ENCODE measurements around the gene CACNG3. TPM values are rescaled to one million over a fixed set of nuclear protein-coding genes. Genes with fewer than 3 reads are reported as not detected.

Gene CACNG3
- total RNA-seq, 1 experiment from 2014 or later, result not detected

- no TSS peak for BruUV-seq (replicated peaks)
- no peak for ATAC-seq
- H3K9ac ChIP-seq (ENCODE audit: low read length), result no peak overlapping the region
Observed at GRCh38 chr16:24359490-24359889, 103.4 kb downstream of the CACNG3 start.

GRCh38 chr16:24360936-24361335 is 104.8 kb downstream of the CACNG3 start:
- H3F3A ChIP-seq (ENCODE audit: low read length, unreplicated experiment), result no peaks in the 10 kb centered on the region
- no peak overlapping the region for H3K9ac ChIP-seq (ENCODE audit: low read length)
- DNase-seq (no peak), ATAC-seq (no peak)
- ChIA-PET POLR2A (ENCODE audit: unreplicated experiment) (no interaction called here), CTCF (no interaction called here)
- no peak overlapping the region for H2AFZ ChIP-seq (ENCODE audit: low read length)
- H3K9me3 ChIP-seq (ENCODE audit: low read length), result no peaks in the 10 kb centered on the region
- H3K9me2 ChIP-seq (replicated peaks; ENCODE audit: low read length), result no peaks in the 10 kb centered on the region
- peaks cover 39% of the 10 kb centered on the region for H3K27me3 ChIP-seq (ENCODE audit: low read length)
- no peaks in the 10 kb centered on the region for H3K79me2 ChIP-seq (ENCODE audit: low read length)
- TF ChIP-seq EZH2phosphoT487 (IDR thresholded peaks at IDR 0.05; ENCODE audit: borderline replicate concordance, low read length) (no peak), CTCF (conservative IDR thresholded peaks at IDR 0.05; ENCODE audit: low read depth, low read length) (no peak), EZH2 (IDR thresholded peaks at IDR 0.05; ENCODE audit: low read length, unreplicated experiment) (no peak)
- H4K20me1 ChIP-seq (ENCODE audit: low read length), result no peaks in the 10 kb centered on the region
- intact Hi-C loops (cut with micrococcal nuclease), result no loop called here
- no peaks in the 10 kb centered on the region for H3K4me1 ChIP-seq (ENCODE audit: insufficient read depth, low read length)
- no TSS peak for BruUV-seq (replicated peaks)
- no peak overlapping the region for H3K4me3 ChIP-seq (ENCODE audit: low read length)
- H3K4me2 ChIP-seq (ENCODE audit: low read length), result no peak overlapping the region
- H3K36me3 ChIP-seq (ENCODE audit: low read depth, low read length), result no peaks in the 10 kb centered on the region
- no peak overlapping the region for H3K27ac ChIP-seq (ENCODE audit: low read length)

More at GRCh38 chr16:24359490-24359889, 103.4 kb downstream of the CACNG3 start:
- no peaks in the 10 kb centered on the region for H4K20me1 ChIP-seq (ENCODE audit: low read length)
- no peak overlapping the region for H3K27ac ChIP-seq (ENCODE audit: low read length)
- no peaks in the 10 kb centered on the region for H3F3A ChIP-seq (ENCODE audit: low read length, unreplicated experiment)
- H3K9me3 ChIP-seq (ENCODE audit: low read length), result no peaks in the 10 kb centered on the region
- no peak for TF ChIP-seq EZH2phosphoT487 (IDR thresholded peaks at IDR 0.05; ENCODE audit: borderline replicate concordance, low read length)
- no peak for TF ChIP-seq EZH2 (IDR thresholded peaks at IDR 0.05; ENCODE audit: low read length, unreplicated experiment)
- no peak for TF ChIP-seq CTCF (conservative IDR thresholded peaks at IDR 0.05; ENCODE audit: low read depth, low read length)
- no peaks in the 10 kb centered on the region for H3K36me3 ChIP-seq (ENCODE audit: low read depth, low read length)
- intact Hi-C loops (cut with micrococcal nuclease), result no loop called here
- H3K4me2 ChIP-seq (ENCODE audit: low read length), result no peak overlapping the region
- CTCF ChIA-PET, result no interaction called here
- no peak for DNase-seq
- H3K4me3 ChIP-seq (ENCODE audit: low read length), result no peak overlapping the region
- no peaks in the 10 kb centered on the region for H3K4me1 ChIP-seq (ENCODE audit: insufficient read depth, low read length)
- POLR2A ChIA-PET (ENCODE audit: unreplicated experiment), result no interaction called here
- no peaks in the 10 kb centered on the region for H3K79me2 ChIP-seq (ENCODE audit: low read length)
- H2AFZ ChIP-seq (ENCODE audit: low read length), result no peak overlapping the region
- peaks cover 24% of the 10 kb centered on the region for H3K27me3 ChIP-seq (ENCODE audit: low read length)
- H3K9me2 ChIP-seq (replicated peaks; ENCODE audit: low read length), result no peaks in the 10 kb centered on the region

GRCh38 chr16:24364596-24364995 is 108.5 kb downstream of the CACNG3 start:
- no peaks in the 10 kb centered on the region for H3K36me3 ChIP-seq (ENCODE audit: low read depth, low read length)
- no peak overlapping the region for H3K4me2 ChIP-seq (ENCODE audit: low read length)
- ChIA-PET POLR2A (ENCODE audit: unreplicated experiment) (no interaction called here), CTCF (no interaction called here)
- no peaks in the 10 kb centered on the region for H4K20me1 ChIP-seq (ENCODE audit: low read length)
- no peak for DNase-seq
- BruUV-seq (replicated peaks), result no TSS peak
- H3F3A ChIP-seq (ENCODE audit: low read length, unreplicated experiment), result no peaks in the 10 kb centered on the region
- H3K9me2 ChIP-seq (replicated peaks; ENCODE audit: low read length), result no peaks in the 10 kb centered on the region
- H3K4me1 ChIP-seq (ENCODE audit: insufficient read depth, low read length), result no peaks in the 10 kb centered on the region
- H3K27me3 ChIP-seq (ENCODE audit: low read length), result peaks cover 47% of the 10 kb centered on the region
- no peak overlapping the region for H3K27ac ChIP-seq (ENCODE audit: low read length)
- no peak for ATAC-seq
- no peak overlapping the region for H3K4me3 ChIP-seq (ENCODE audit: low read length)
- no peak overlapping the region for H2AFZ ChIP-seq (ENCODE audit: low read length)
- no peaks in the 10 kb centered on the region for H3K79me2 ChIP-seq (ENCODE audit: low read length)
- no peak for TF ChIP-seq EZH2 (IDR thresholded peaks at IDR 0.05; ENCODE audit: low read length, unreplicated experiment)
- no peak for TF ChIP-seq EZH2phosphoT487 (IDR thresholded peaks at IDR 0.05; ENCODE audit: borderline replicate concordance, low read length)
- no peak for TF ChIP-seq CTCF (conservative IDR thresholded peaks at IDR 0.05; ENCODE audit: low read depth, low read length)
- intact Hi-C loops (cut with micrococcal nuclease), result no loop called here
- no peaks in the 10 kb centered on the region for H3K9me3 ChIP-seq (ENCODE audit: low read length)
- H3K9ac ChIP-seq (ENCODE audit: low read length), result no peak overlapping the region

Data from PC-3 (cell line).